Trophoblast cell (in vitro differentiated cells and primary cell): ENCODE data around the gene CPM.

ENCODE experiments used
- DNase-seq, 2 donors: peaks; one replicate each; pipeline ENCODE4 v3.0.0-alpha.2; 2016
- H2AFZ ChIP-seq: 2 replicates; pipeline ENCODE4 v1.6.1; 2013; ENCODE audit warnings: low read length, moderate library complexity, mild to moderate bottlenecking; ENCODE audit not compliant: insufficient read depth, poor library complexity
- H2AK5ac ChIP-seq: 2 replicates; pipeline ENCODE4 v1.6.1; 2013; ENCODE audit warnings: mild to moderate bottlenecking, low read length
- H2BK120ac ChIP-seq: 2 replicates; pipeline ENCODE4 v1.6.1; 2013; ENCODE audit warnings: low read length, mild to moderate bottlenecking, moderate library complexity; ENCODE audit not compliant: insufficient read depth, poor library complexity
- H2BK12ac ChIP-seq: 2 replicates; pipeline ENCODE4 v1.6.1; 2013; ENCODE audit warnings: mild to moderate bottlenecking, low read length, moderate library complexity
- H2BK5ac ChIP-seq: 2 replicates; pipeline ENCODE4 v1.6.1; 2013; ENCODE audit warnings: low read length, low read depth, moderate library complexity, mild to moderate bottlenecking; ENCODE audit not compliant: poor library complexity
- H3K14ac ChIP-seq: 2 replicates; pipeline ENCODE4 v1.6.1; 2013; ENCODE audit warnings: mild to moderate bottlenecking, low read length
- H3K18ac ChIP-seq: 2 replicates; pipeline ENCODE4 v1.6.1; 2013; ENCODE audit warnings: mild to moderate bottlenecking, low read length
- H3K23ac ChIP-seq: 2 replicates; pipeline ENCODE4 v1.6.1; 2013; ENCODE audit warnings: low read length
- H3K27ac ChIP-seq: 2 replicates; pipeline ENCODE4 v1.5.1; 2013; ENCODE audit warnings: low read depth, mild to moderate bottlenecking, inconsistent platforms, low read length, moderate library complexity
- H3K27me3 ChIP-seq: 2 replicates; pipeline ENCODE4 v1.6.1; 2013; ENCODE audit warnings: inconsistent platforms, mild to moderate bottlenecking, low read length, moderate library complexity; ENCODE audit not compliant: insufficient read depth
- H3K36me3 ChIP-seq, 2 experiments: 1 replicate in 1 of 2; 2 replicates in 1 of 2; pipeline ENCODE4 v1.6.1; 2013; ENCODE audit warnings: low read length in 2 of 2, mild to moderate bottlenecking in 2 of 2, moderate library complexity in 1 of 2; ENCODE audit not compliant: insufficient read depth in 2 of 2, control insufficient read depth in 1 of 2
- H3K4ac ChIP-seq: 2 replicates; pipeline ENCODE4 v1.6.1; 2013; ENCODE audit warnings: low read depth, mild to moderate bottlenecking, low read length, moderate library complexity
- H3K4me1 ChIP-seq, 2 experiments: 1 replicate in 1 of 2; 2 replicates in 1 of 2; pipeline ENCODE4 v1.6.1; 2013; ENCODE audit warnings: low read length in 2 of 2, mild to moderate bottlenecking in 2 of 2, moderate library complexity in 1 of 2; ENCODE audit not compliant: insufficient read depth in 2 of 2, control insufficient read depth in 1 of 2
- H3K4me2 ChIP-seq: 2 replicates; pipeline ENCODE4 v1.6.1; 2013; ENCODE audit warnings: inconsistent platforms, mild to moderate bottlenecking, low read length, moderate library complexity
- H3K4me3 ChIP-seq: 2 replicates; pipeline ENCODE4 v1.5.1; 2013; ENCODE audit warnings: mild to moderate bottlenecking, low read depth, low read length, inconsistent platforms
- H3K79me1 ChIP-seq: one replicate; pipeline ENCODE4 v1.6.1; 2013; ENCODE audit warnings: low read length
- H3K79me2 ChIP-seq: 2 replicates; pipeline ENCODE4 v1.6.1; 2013; ENCODE audit warnings: low read length, mild to moderate bottlenecking; ENCODE audit not compliant: control insufficient read depth, insufficient read depth, poor library complexity
- H3K9ac ChIP-seq: 2 replicates; pipeline ENCODE4 v1.6.1; 2013; ENCODE audit warnings: mild to moderate bottlenecking, low read length
- H3K9me3 ChIP-seq: 2 replicates; pipeline ENCODE4 v1.6.1; 2013; ENCODE audit warnings: low read depth, mild to moderate bottlenecking, control low read depth, inconsistent platforms, low read length; ENCODE audit not compliant: insufficient read depth
- H4K12ac ChIP-seq: 2 replicates; pipeline ENCODE4 v1.6.1; 2013; ENCODE audit warnings: low read depth, mild to moderate bottlenecking, low read length, moderate library complexity
- H4K8ac ChIP-seq: 2 replicates; pipeline ENCODE4 v1.6.1; 2013; ENCODE audit warnings: low read depth, mild to moderate bottlenecking, low read length, moderate library complexity
- H4K91ac ChIP-seq: one replicate; pipeline ENCODE4 v1.6.1; 2013; ENCODE audit warnings: low read depth, mild to moderate bottlenecking, low read length, moderate library complexity
- WGBS: extraction: QIAGEN DNeasy Blood & Tissue Kit; methylation state at CpG from one replicate; pipeline ENCODE4 v1.1.7; 2013; ENCODE audit warnings: missing lambda C conversion rate; ENCODE audit not compliant: insufficient read length, insufficient coverage; ENCODE audit errors: extremely low coverage; 5-methylcytosine and 5-hydroxymethylcytosine counted together

Gene CPM

GRCh38 chr12:68959143-68959858, 26.3 kb upstream of the CPM start:
- no CpG with 5 or more reads among the region's 4 CpGs for WGBS
- no peak overlapping the region for H3K27ac ChIP-seq
- H4K8ac ChIP-seq: no peak overlapping the region
- peaks cover 0 to 2% of the 10 kb centered on the region in 2 experiments for H3K36me3 ChIP-seq
- H3K23ac ChIP-seq: no peak overlapping the region
- no peak overlapping the region for H2AK5ac ChIP-seq
- H3K9me3 ChIP-seq: peaks cover 9% of the 10 kb centered on the region
- no peak overlapping the region for H3K14ac ChIP-seq
- DNase-seq: no peak
- H3K79me1 ChIP-seq: peaks cover 4% of the 10 kb centered on the region
- H2AFZ ChIP-seq: no peak overlapping the region
- no peak overlapping the region for H2BK5ac ChIP-seq
- no peaks in the 10 kb centered on the region for H3K79me2 ChIP-seq
- no peak overlapping the region for H2BK120ac ChIP-seq
- H4K12ac ChIP-seq: no peak overlapping the region
- H3K18ac ChIP-seq: no peak overlapping the region
- no peak overlapping the region for H3K4me2 ChIP-seq
- no peak overlapping the region for H3K9ac ChIP-seq
- H3K4me1 ChIP-seq: peaks cover 2 to 5% of the 10 kb centered on the region in 2 experiments
- H3K27me3 ChIP-seq: no peaks in the 10 kb centered on the region
- H4K91ac ChIP-seq: no peak overlapping the region
- no peak overlapping the region for H2BK12ac ChIP-seq
- H3K4ac ChIP-seq: no peak overlapping the region
- H3K4me3 ChIP-seq: no peak overlapping the region

- no peak overlapping the region for H2AFZ ChIP-seq
- no peak overlapping the region for H2BK120ac ChIP-seq
- peaks cover 2 to 5% of the 10 kb centered on the region in 2 experiments for H3K4me1 ChIP-seq
- H3K36me3 ChIP-seq: peaks cover 0 to 2% of the 10 kb centered on the region in 2 experiments
- H3K27ac ChIP-seq: no peak overlapping the region
- no peaks in the 10 kb centered on the region for H3K27me3 ChIP-seq
- no peaks in the 10 kb centered on the region for H3K79me2 ChIP-seq
- H3K4me2 ChIP-seq: no peak overlapping the region
- H3K18ac ChIP-seq: no peak overlapping the region
- H3K4me3 ChIP-seq: no peak overlapping the region
- no peak for DNase-seq
- no CpG with 5 or more reads among the region's 3 CpGs for WGBS
- H4K91ac ChIP-seq: no peak overlapping the region
- no peak overlapping the region for H3K23ac ChIP-seq
- H4K8ac ChIP-seq: no peak overlapping the region
- no peak overlapping the region for H2BK5ac ChIP-seq
- no peak overlapping the region for H2BK12ac ChIP-seq
- H3K14ac ChIP-seq: no peak overlapping the region
- H2AK5ac ChIP-seq: no peak overlapping the region
- H3K9me3 ChIP-seq: peaks cover 9% of the 10 kb centered on the region
- H3K9ac ChIP-seq: no peak overlapping the region
- H4K12ac ChIP-seq: no peak overlapping the region
- peaks cover 2% of the 10 kb centered on the region for H3K79me1 ChIP-seq
- no peak overlapping the region for H3K4ac ChIP-seq
These were observed 25.4 kb upstream of the CPM start for GRCh38 chr12:68958322-68958721.

GRCh38 chr12:68957273-68957672, 24.3 kb upstream of the CPM start:
- no peak overlapping the region for H2BK5ac ChIP-seq

GRCh38 chr12:68956466-68956865, 23.5 kb upstream of the CPM start:
- H2BK120ac ChIP-seq: no peak overlapping the region
- H2AFZ ChIP-seq: no peak overlapping the region
- peaks cover 0 to 2% of the 10 kb centered on the region in 2 experiments for H3K36me3 ChIP-seq
- H3K79me2 ChIP-seq: no peaks in the 10 kb centered on the region
- H3K14ac ChIP-seq: no peak overlapping the region
- no peaks in the 10 kb centered on the region for H3K4me1 ChIP-seq
- H3K4ac ChIP-seq: no peak overlapping the region
- H2AK5ac ChIP-seq: no peak overlapping the region
- H3K4me3 ChIP-seq: no peak overlapping the region
- DNase-seq: no peak
- H4K12ac ChIP-seq: no peak overlapping the region
- peaks cover 9% of the 10 kb centered on the region for H3K9me3 ChIP-seq
- H3K9ac ChIP-seq: no peak overlapping the region
- no peaks in the 10 kb centered on the region for H3K27me3 ChIP-seq
- no peak overlapping the region for H3K23ac ChIP-seq
- peaks cover 1% of the 10 kb centered on the region for H3K79me1 ChIP-seq
- no peak overlapping the region for H3K18ac ChIP-seq
- no peak overlapping the region for H2BK12ac ChIP-seq
- no peak overlapping the region for H3K4me2 ChIP-seq
- H4K8ac ChIP-seq: no peak overlapping the region
- H3K27ac ChIP-seq: no peak overlapping the region
- H2BK5ac ChIP-seq: no peak overlapping the region
- no peak overlapping the region for H4K91ac ChIP-seq
- WGBS: no CpG with 5 or more reads among the region's 4 CpGs

More at GRCh38 chr12:68957273-68957672, 24.3 kb upstream of the CPM start:
- H2BK12ac ChIP-seq: no peak overlapping the region
- no peak overlapping the region for H2AK5ac ChIP-seq
- peaks cover 9% of the 10 kb centered on the region for H3K9me3 ChIP-seq
- no peak overlapping the region for H2AFZ ChIP-seq
- no peaks in the 10 kb centered on the region for H3K79me1 ChIP-seq
- H3K23ac ChIP-seq: no peak overlapping the region
- no peaks in the 10 kb centered on the region for H3K79me2 ChIP-seq
- no peak overlapping the region for H3K14ac ChIP-seq
- peaks cover 0 to 2% of the 10 kb centered on the region in 2 experiments for H3K36me3 ChIP-seq
- no peak overlapping the region for H4K12ac ChIP-seq
- H3K27me3 ChIP-seq: no peaks in the 10 kb centered on the region
- H3K27ac ChIP-seq: no peak overlapping the region
- no peak overlapping the region for H3K4me2 ChIP-seq
- H3K4me1 ChIP-seq: peaks cover 0 to 2% of the 10 kb centered on the region in 2 experiments
- H3K9ac ChIP-seq: no peak overlapping the region
- H2BK120ac ChIP-seq: no peak overlapping the region
- H3K18ac ChIP-seq: no peak overlapping the region
- no peak for DNase-seq
- H4K91ac ChIP-seq: no peak overlapping the region
- H3K4me3 ChIP-seq: no peak overlapping the region
- no peak overlapping the region for H3K4ac ChIP-seq
- H4K8ac ChIP-seq: no peak overlapping the region
